Skeletal muscle cell (primary cell): ENCODE measurements around the gene NUP93.
"Not testable (repeated sequence)": the region's sequence is repeated elsewhere in the genome, so short reads cannot be mapped to it uniquely, and the experiment has no call there.

Experiments used
- DNase-seq: peaks from one replicate; pipeline ENCODE4 v3.0.0-alpha.2; 2010; ENCODE audit warnings: low read depth
- H3K4me3 ChIP-seq: 2 replicates; pipeline ENCODE4 v1.5.1; 2011; ENCODE audit warnings: low read depth, mild to moderate bottlenecking, control low read depth, low read length, moderate library complexity

NUP93 gene

DNA sequence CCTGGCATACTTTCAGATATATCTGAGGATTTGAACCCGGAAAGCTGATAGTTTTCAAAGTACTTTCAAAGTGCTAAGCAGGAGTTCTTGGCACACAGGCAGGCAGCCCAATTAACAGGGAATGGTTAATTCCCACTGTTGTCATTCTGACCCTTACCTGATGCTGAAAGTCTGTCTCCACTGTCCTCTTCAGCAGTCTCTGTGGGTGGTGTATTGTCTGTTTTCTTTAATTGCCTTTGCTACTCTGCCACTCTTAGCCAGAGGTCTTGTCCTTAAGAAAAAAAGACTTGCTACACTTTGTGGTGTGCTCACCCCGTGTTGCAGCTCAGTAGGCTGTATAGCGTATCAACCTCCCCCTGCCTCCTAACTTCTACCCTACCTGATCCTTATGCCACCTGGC is 71.8 kb downstream of the NUP93 start:
- no peak for DNase-seq

GRCh38 chr16:56807011-56807675 is 77.2 kb downstream of the NUP93 start:
- no peak overlapping the region for H3K4me3 ChIP-seq
- DNase-seq: no peak

More for the DNA sequence above, 71.8 kb downstream of the NUP93 start:
- no peak overlapping the region for H3K4me3 ChIP-seq

- not testable (repeated sequence) for H3K4me3 ChIP-seq, DNase-seq
Measured at GRCh38 chr16:56807676-56808067, 77.7 kb downstream of the NUP93 start.

GRCh38 chr16:56810954-56811353 is 81.0 kb downstream of the NUP93 start:
- no peak overlapping the region for H3K4me3 ChIP-seq
- no peak for DNase-seq

GRCh38 chr16:56811602-56812001 is 81.7 kb downstream of the NUP93 start:
- H3K4me3 ChIP-seq, DNase-seq: not testable (repeated sequence)

DNA sequence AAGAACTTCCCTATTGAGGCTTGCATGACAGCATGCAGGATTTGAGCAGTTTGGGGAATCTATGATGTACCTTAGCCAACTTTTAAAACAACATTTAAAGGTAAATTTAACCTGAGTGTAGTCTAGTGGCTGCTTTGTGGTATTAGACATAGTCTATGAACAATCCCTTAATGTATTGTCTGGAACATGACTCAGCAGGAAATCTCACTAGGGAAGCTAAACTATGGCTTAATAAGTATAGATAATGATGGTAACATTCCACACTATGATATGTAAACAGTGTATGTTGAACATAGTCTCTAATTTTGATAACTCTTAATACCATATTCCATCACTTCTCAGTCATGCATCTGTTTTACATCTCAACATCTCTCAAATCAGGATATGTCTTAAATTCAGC is 83.0 kb downstream of the NUP93 start:
- no peak for DNase-seq
- no peak overlapping the region for H3K4me3 ChIP-seq

GRCh38 chr16:56814537-56815432 is 84.9 kb downstream of the NUP93 start:
- DNase-seq: no peak
- no peak overlapping the region for H3K4me3 ChIP-seq

DNA sequence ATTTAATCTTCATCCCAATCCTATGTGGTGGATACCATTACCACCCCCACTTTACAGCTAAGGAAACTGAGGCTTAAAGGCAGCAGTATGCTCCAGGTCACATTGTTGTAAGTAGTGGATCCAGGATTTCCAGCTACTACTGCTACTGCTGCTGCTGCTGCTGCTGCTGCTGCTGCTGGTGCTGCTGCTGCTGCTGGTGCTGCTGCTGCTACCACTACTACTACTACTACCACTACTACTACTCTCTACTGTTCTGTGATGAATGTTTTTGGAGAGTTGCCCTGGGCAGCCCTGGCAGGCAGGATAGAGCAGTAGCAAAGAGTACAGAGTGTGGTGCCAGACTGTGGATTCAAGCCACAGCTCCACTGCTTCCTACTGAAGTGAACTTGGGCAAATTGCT is 85.8 kb downstream of the NUP93 start:
- no peak for DNase-seq

GRCh38 chr16:56817056-56817455 is 87.1 kb downstream of the NUP93 start:
- no peak for DNase-seq
- H3K4me3 ChIP-seq: no peak overlapping the region

More for the DNA sequence above, 85.8 kb downstream of the NUP93 start:
- H3K4me3 ChIP-seq: no peak overlapping the region

DNA sequence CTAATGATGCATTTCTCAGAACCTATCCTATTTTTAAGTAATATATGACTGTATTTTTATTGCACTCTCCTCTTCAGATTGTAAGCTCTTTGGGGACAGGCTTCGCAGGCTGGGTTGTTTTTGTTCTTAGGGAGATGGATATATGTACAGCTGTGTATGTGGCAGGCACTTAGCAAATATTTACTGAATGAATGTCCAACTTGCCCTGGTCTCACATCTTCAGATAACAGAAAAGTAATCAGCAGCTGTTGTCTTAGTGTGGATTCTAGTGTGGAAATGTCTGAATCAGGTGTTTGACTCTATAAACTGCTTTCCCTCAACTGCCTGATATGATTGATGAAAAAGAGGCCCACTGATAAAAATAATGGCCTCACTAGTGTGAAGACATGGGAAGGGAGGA is 88.0 kb downstream of the NUP93 start:
- H3K4me3 ChIP-seq: no peak overlapping the region
- DNase-seq: no peak

- no peak overlapping the region for H3K4me3 ChIP-seq
- no peak for DNase-seq
Measured at GRCh38 chr16:56823081-56823733, 93.3 kb downstream of the NUP93 start.

- DNase-seq: no peak
- H3K4me3 ChIP-seq: no peak overlapping the region
Measured at GRCh38 chr16:56824331-56824730, 94.4 kb downstream of the NUP93 start.

- no peak overlapping the region for H3K4me3 ChIP-seq
- DNase-seq: no peak
Measured at GRCh38 chr16:56824804-56825203, 94.9 kb downstream of the NUP93 start.

GRCh38 chr16:56825826-56826225 is 95.9 kb downstream of the NUP93 start:
- H3K4me3 ChIP-seq: no peak overlapping the region
- no peak for DNase-seq

GRCh38 chr16:56828647-56829046 is 98.7 kb downstream of the NUP93 start:
- no peak overlapping the region for H3K4me3 ChIP-seq
- DNase-seq: no peak

GRCh38 chr16:56830669-56831068 is 100.7 kb downstream of the NUP93 start:
- DNase-seq: no peak
- no peak overlapping the region for H3K4me3 ChIP-seq

DNA sequence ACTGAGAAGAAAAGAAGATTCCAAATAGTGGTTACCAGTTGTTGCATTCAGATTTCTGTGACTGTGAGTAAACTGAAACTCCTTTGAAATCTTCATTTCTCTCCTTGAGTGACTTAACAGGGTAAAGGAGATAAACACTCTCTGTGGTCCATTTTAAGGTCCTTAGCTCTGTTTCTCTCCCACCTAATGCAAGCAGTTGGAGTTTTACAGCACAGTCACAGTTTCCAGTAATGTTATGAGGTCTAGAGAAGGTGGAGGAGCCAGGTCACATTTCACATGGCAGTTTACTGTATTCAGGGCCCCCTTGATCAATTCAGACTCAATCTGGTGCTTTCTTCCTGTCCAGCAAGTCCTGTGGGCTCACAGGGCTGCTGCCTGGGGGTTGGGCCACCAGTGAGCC is 102.8 kb downstream of the NUP93 start:
- no peak overlapping the region for H3K4me3 ChIP-seq
- DNase-seq: no peak

GRCh38 chr16:56833243-56833970 is 103.5 kb downstream of the NUP93 start:
- no peak overlapping the region for H3K4me3 ChIP-seq
- DNase-seq: no peak

- DNase-seq: no peak
Measured at GRCh38 chr16:56835320-56835719, 105.4 kb downstream of the NUP93 start.

More at GRCh38 chr16:56835320-56835719, 105.4 kb downstream of the NUP93 start:
- no peak overlapping the region for H3K4me3 ChIP-seq
